Astrocyte (in vitro differentiated cells and primary cell): ENCODE measurements around the gene CYB561D2. TPM values are rescaled to one million over a fixed set of nuclear protein-coding genes. Genes with fewer than 3 reads are reported as not detected.
A peak's percentile ranks its signal among the peaks of the same experiment; 100 is the strongest.

ENCODE experiments used
- DNase-seq: peaks from one replicate; pipeline ENCODE4 v3.0.0-alpha.2; 2010; ENCODE audit warnings: low read depth
- FAIRE-seq: peaks from 2 replicates; lab custom pipeline; 2011; peaks lifted over from hg19 to GRCh38; lab: Jason Lieb, UNC
- H2AFZ ChIP-seq: 2 replicates; pipeline ENCODE4 v1.6.0; 2012; ENCODE audit warnings: low read depth, low read length, inconsistent platforms
- H3K27ac ChIP-seq: 2 replicates; pipeline ENCODE4 v1.5.1; 2011; ENCODE audit warnings: low read depth, low read length, inconsistent platforms
- H3K27me3 ChIP-seq: 2 replicates; pipeline ENCODE4 v1.6.0; 2011; ENCODE audit warnings: low read length, inconsistent platforms; ENCODE audit not compliant: insufficient read depth
- H3K36me3 ChIP-seq: 2 replicates; pipeline ENCODE4 v1.5.1; 2011; ENCODE audit warnings: low read length, inconsistent platforms; ENCODE audit not compliant: insufficient read depth
- H3K4me1 ChIP-seq: 2 replicates; pipeline ENCODE4 v1.5.1; 2011; ENCODE audit warnings: low read length, inconsistent platforms; ENCODE audit not compliant: insufficient read depth
- H3K4me2 ChIP-seq: 2 replicates; pipeline ENCODE4 v1.6.0; 2012; ENCODE audit warnings: low read length, inconsistent platforms
- H3K4me3 ChIP-seq: 2 replicates; pipeline ENCODE4 v1.5.1; 2011; ENCODE audit warnings: low read depth, mild to moderate bottlenecking, low read length, inconsistent platforms; ENCODE audit not compliant: insufficient read depth
- H3K79me2 ChIP-seq: 2 replicates; pipeline ENCODE4 v1.6.0; 2012; ENCODE audit warnings: mild to moderate bottlenecking, low read length, inconsistent platforms; ENCODE audit not compliant: insufficient read depth
- H3K9ac ChIP-seq: 2 replicates; pipeline ENCODE4 v1.6.0; 2012; ENCODE audit warnings: mild to moderate bottlenecking, low read length, inconsistent platforms
- H3K9me3 ChIP-seq: 2 replicates; pipeline ENCODE4 v1.5.1; 2012; ENCODE audit warnings: low read depth, mild to moderate bottlenecking, low read length, inconsistent platforms; ENCODE audit not compliant: insufficient read depth
- H4K20me1 ChIP-seq: 2 replicates; pipeline ENCODE4 v1.6.0; 2012; ENCODE audit warnings: low read length, inconsistent platforms; ENCODE audit not compliant: insufficient read depth
- H3K27ac Mint-ChIP-seq: one replicate; pipeline ENCODE4 v1.8.0; 2021; ENCODE audit warnings: mild to moderate bottlenecking, mixed read lengths; ENCODE audit not compliant: unreplicated experiment
- H3K27me3 Mint-ChIP-seq: one replicate; pipeline ENCODE4 v1.8.0; 2021; ENCODE audit warnings: low read depth, mixed read lengths; ENCODE audit not compliant: unreplicated experiment
- H3K36me3 Mint-ChIP-seq: one replicate; pipeline ENCODE4 v1.8.0; 2021; ENCODE audit warnings: low read depth, mixed read lengths; ENCODE audit not compliant: unreplicated experiment
- H3K4me1 Mint-ChIP-seq: one replicate; pipeline ENCODE4 v1.8.0; 2021; ENCODE audit warnings: low read depth, mixed read lengths; ENCODE audit not compliant: unreplicated experiment
- H3K4me3 Mint-ChIP-seq: one replicate; pipeline ENCODE4 v1.8.0; 2021; ENCODE audit warnings: mild to moderate bottlenecking, moderate library complexity, mixed read lengths; ENCODE audit not compliant: unreplicated experiment
- H3K9me3 Mint-ChIP-seq: one replicate; pipeline ENCODE4 v1.8.0; 2021; ENCODE audit warnings: mild to moderate bottlenecking, mixed read lengths; ENCODE audit not compliant: unreplicated experiment
- CTCF ChIP-seq: IDR thresholded peaks from 2 replicates; pipeline ENCODE4 v1.5.1; 2011; ENCODE audit warnings: low read depth, mild to moderate bottlenecking, inconsistent platforms, low read length, moderate library complexity; ENCODE audit not compliant: insufficient read depth
- EZH2 ChIP-seq: IDR thresholded peaks from 2 replicates; pipeline ENCODE4 v1.6.1; 2012; ENCODE audit warnings: mild to moderate bottlenecking, low read length, inconsistent platforms; ENCODE audit not compliant: insufficient read depth
- total RNA-seq: library from RNA; stranded (reverse); gene quantifications from 2 replicates; pipeline ENCODE4 v1.2.1, GENCODE V29; 2021

CYB561D2 gene
- total RNA-seq, 1 donor from 2014 or later: 19.4 TPM

GRCh38 chr3:50340448-50341329 lies 10.0 kb upstream of the CYB561D2 start, which contains the start of gene RASSF1:
Gene RASSF1 (minus strand): TSS chr3:50340836. CDS start chr3:50340805, 31 bp downstream.
- Mint-ChIP-seq H3K9me3 (peaks cover 4% of the 10 kb centered on the region), H3K36me3 (no peaks in the 10 kb centered on the region), H3K4me1 (peaks cover 10% of the 10 kb centered on the region), H3K27ac (no peak within 1 kb of the TSS), H3K27me3 (peaks cover 32% of the 10 kb centered on the region), H3K4me3 (peak within 1 kb of the TSS; percentile 94)
- TF ChIP-seq EZH2: peak; percentile 35
- TF ChIP-seq CTCF: no peak
- DNase-seq (no peak), FAIRE-seq (no peak)
- peaks cover 14% of the 10 kb centered on the region for H3K79me2 ChIP-seq
- peak within 1 kb of the TSS; percentile 37 for H3K9ac ChIP-seq
- H2AFZ ChIP-seq: peak within 1 kb of the TSS; percentile 39
- no peaks in the 10 kb centered on the region for H3K9me3 ChIP-seq
- H3K4me3 ChIP-seq: peak within 1 kb of the TSS; percentile 41
- no peak within 1 kb of the TSS for H3K27ac ChIP-seq
- peaks cover 11% of the 10 kb centered on the region for H4K20me1 ChIP-seq
- no peaks in the 10 kb centered on the region for H3K36me3 ChIP-seq
- H3K4me2 ChIP-seq: peak within 1 kb of the TSS; percentile 78
- peaks cover 27% of the 10 kb centered on the region for H3K4me1 ChIP-seq
- H3K27me3 ChIP-seq: no peaks in the 10 kb centered on the region

GRCh38 chr3:50341537-50341936 lies 9.1 kb upstream of the CYB561D2 start:
- H3K9me3 Mint-ChIP-seq: peaks cover 6% of the 10 kb centered on the region

More at GRCh38 chr3:50341537-50341936, 9.1 kb upstream of the CYB561D2 start:
- Histone ChIP-seq H2AFZ (no peak overlapping the region), H3K27ac (no peak overlapping the region), H3K36me3 (no peaks in the 10 kb centered on the region), H3K79me2 (peaks cover 5% of the 10 kb centered on the region), H3K4me1 (peaks cover 24% of the 10 kb centered on the region), H3K9ac (no peak overlapping the region), H3K27me3 (no peaks in the 10 kb centered on the region), H4K20me1 (peaks cover 3% of the 10 kb centered on the region), H3K9me3 (no peaks in the 10 kb centered on the region), H3K4me3 (no peak overlapping the region), H3K4me2 (no peak overlapping the region)
- FAIRE-seq (no peak), DNase-seq (no peak)
- Mint-ChIP-seq H3K36me3 (no peaks in the 10 kb centered on the region), H3K4me1 (peaks cover 10% of the 10 kb centered on the region), H3K27ac (no peak overlapping the region), H3K27me3 (peaks cover 36% of the 10 kb centered on the region), H3K4me3 (no peak overlapping the region)
- TF ChIP-seq CTCF: no peak
- no peak for TF ChIP-seq EZH2
